Ovary (tissue), 9 donors: ENCODE data around the gene FOSL1. TPM values are rescaled to one million over a fixed set of nuclear protein-coding genes. Genes with fewer than 3 reads are reported as not detected.
A peak's percentile ranks its signal among the peaks of the same experiment; 100 is the strongest.

Experiments
- DNase-seq, 5 donors: peaks; one replicate each; pipeline ENCODE4 v3.0.0-alpha.2; 2019 to 2020
- H3K27ac ChIP-seq, 2 donors: fragments of 200-600 bp; one replicate each; pipeline versions ENCODE4 v1.5.1 to v1.8.0; 2019 to 2022
- H3K27me3 ChIP-seq: fragments of 200-600 bp; one replicate; pipeline ENCODE4 v1.8.0; 2022
- H3K36me3 ChIP-seq: fragments of 200-600 bp; sonication (generic); one replicate; pipeline ENCODE4 v1.5.1; 2019
- H3K4me1 ChIP-seq: one replicate; pipeline ENCODE4 v1.8.1; 2013; ENCODE audit warnings: mild to moderate bottlenecking, moderate library complexity; ENCODE audit not compliant: insufficient read depth
- H3K4me3 ChIP-seq: fragments of 200-600 bp; sonication (generic); one replicate; pipeline ENCODE4 v1.5.1; 2017
- H3K9me3 ChIP-seq, 2 donors: fragments of 200-600 bp in 1 of 2; sonication (generic) in 1 of 2; one replicate each; pipeline versions ENCODE4 v1.5.1 to v1.8.1; 2013 to 2019; ENCODE audit warnings: mild to moderate bottlenecking in 1 of 2, moderate library complexity in 1 of 2
- CTCF ChIP-seq, 3 donors: fragments of 450-650 bp in 2 of 3; fragments of 200-600 bp in 1 of 3; IDR thresholded peaks; one replicate each; pipeline versions ENCODE4 v1.5.1 to v1.8.0; 2016 to 2022; ENCODE audit warnings: antibody characterized with exemption in 3 of 3, mild to moderate bottlenecking in 1 of 3
- EP300 ChIP-seq: sonication (generic); formaldehyde crosslinking; IDR thresholded peaks from one replicate; pipeline ENCODE4 v1.6.1; 2017; ENCODE audit warnings: antibody characterized with exemption
- POLR2A ChIP-seq: fragments of 450-650 bp; IDR thresholded peaks from one replicate; pipeline ENCODE4 v1.6.1; 2017; ENCODE audit warnings: antibody characterized with exemption, mild to moderate bottlenecking, moderate library complexity
- WGBS, 3 donors: extraction: QIAGEN DNeasy Blood & Tissue Kit in 1 of 3; methylation state at CpG; one replicate each; pipeline versions ENCODE4 v1.1.5 to v1.1.7; 2013 to 2017; 5-methylcytosine and 5-hydroxymethylcytosine counted together
- intact Hi-C, 4 donors: fragments of 100-400 bp; cut with DNase I; formaldehyde crosslinking; loops; one replicate each; pipeline versions ENCODE4 v1.11.0 to v1.15.1; 2022 to 2023
- polyA plus RNA-seq, 2 donors: library from polyadenylated mRNA; stranded (reverse); fragments of 200-250 nt in 1 of 2; fragments of 350-450 nt in 1 of 2; fragmentation: Illumina TruSeq in 1 of 2; extraction: RNeasy Lipid Tissue Mini Kit (QIAGEN cat#74804) in 1 of 2; gene quantifications; one replicate each; pipeline ENCODE4 v1.2.3, GENCODE V29; 2013 to 2014
- total RNA-seq, 7 donors: library from RNA; depleted of rRNA in 2 of 7; stranded (reverse); fragments of >200 nt in 2 of 7; fragmentation: NEBNext Ultra II Directional in 3 of 7; extraction: Animal tissue kit (Norgen Biotek cat#: 25700) in 3 of 7; gene quantifications; one replicate each; pipeline versions ENCODE4 v1.1.0 to v1.2.4, GENCODE V29; 2016 to 2023
- donor health status: DM: no; HTN: no; CAD: no; lungs with moderate emphysema.
- donor health status: DM: no; HTN: no; CAD: no.
- donor health status: Bipolar disorder and iron deficiency.
- donor health status: DM: yes; HTN: yes; CAD: no.
- donor health status: DM: no; HTN: no; CAD: no.
- donor health status: DM: yes; HTN: yes; CAD: no.

The FOSL1 gene
- total and polyA plus RNA-seq, 9 donors = 0.61 to 9.4 (median 1.0) TPM

GRCh38 chr11:65882120-65883057 lies 17.8 kb downstream of the FOSL1 start:
- 85 to 89% (median 86%) methylated on average over 30 of the region's 30 CpGs for WGBS, 3 donors
- Histone ChIP-seq H3K9me3 (no peaks in the 10 kb centered on the region), H3K27ac (no peak overlapping the region), H3K4me3 (no peak overlapping the region), H3K4me1 (no peaks in the 10 kb centered on the region), H3K36me3 (no peaks in the 10 kb centered on the region), H3K27me3 (no peaks in the 10 kb centered on the region)
- no peak for TF ChIP-seq POLR2A
- no peak for TF ChIP-seq CTCF (IDR thresholded peaks at IDR 0.05)
- TF ChIP-seq EP300 = no peak
- peak in 3 of 5 donors; percentile 19 to 25 (median 20) for DNase-seq
- intact Hi-C loops = loop anchor here (5.0 to 10.0 kb wide), 4 partner anchors 82 to 1232 kb away; partner anchors contain the start of genes KDM2A (in 1 of the 4) and SART1 (in 1 of the 4)

- WGBS, 3 donors = 63 to 79% (median 64%) methylated on average over 7 of the region's 7 CpGs
- H3K36me3 ChIP-seq = no peaks in the 10 kb centered on the region
- H3K9me3 ChIP-seq = no peaks in the 10 kb centered on the region
- TF ChIP-seq EP300 (no peak), POLR2A (no peak), CTCF (IDR thresholded peaks at IDR 0.05) (no peak)
- H3K27ac ChIP-seq = no peak overlapping the region
- intact Hi-C loops = loop anchor here (5.0 to 10.0 kb wide), 4 partner anchors 84 to 1234 kb away; partner anchors contain the start of genes KDM2A (in 1 of the 4) and SART1 (in 1 of the 4)
- no peaks in the 10 kb centered on the region for H3K4me1 ChIP-seq
- no peak overlapping the region for H3K4me3 ChIP-seq
- peak in 1 of 5 donors; percentile 16 for DNase-seq
- H3K27me3 ChIP-seq = no peaks in the 10 kb centered on the region
Measured at GRCh38 chr11:65880844-65881421, 19.3 kb downstream of the FOSL1 start.

DNA sequence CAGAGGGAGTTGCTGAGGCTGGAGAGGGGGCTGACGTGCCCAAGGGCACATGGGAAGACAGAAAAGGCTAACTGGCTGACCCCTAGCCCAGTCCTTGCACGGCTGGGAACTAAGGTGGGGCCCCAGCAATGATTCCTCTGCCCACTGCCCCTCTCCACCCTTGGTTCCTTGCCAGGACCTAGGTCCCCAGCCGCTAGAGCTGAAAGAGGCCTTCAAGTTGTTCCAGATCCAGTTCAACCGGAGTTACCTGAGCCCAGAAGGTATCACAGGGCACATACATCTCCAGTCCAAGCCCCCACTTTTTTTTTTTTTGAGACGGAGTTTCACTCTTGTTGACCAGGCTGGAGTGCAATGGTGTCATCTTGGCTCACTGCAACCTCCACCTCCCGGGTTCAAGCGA lies 20.2 kb downstream of the FOSL1 start:
- no peak for TF ChIP-seq POLR2A
- Histone ChIP-seq H3K36me3 (no peaks in the 10 kb centered on the region), H3K4me3 (no peak overlapping the region), H3K27ac (no peak overlapping the region), H3K27me3 (no peaks in the 10 kb centered on the region), H3K9me3 (no peaks in the 10 kb centered on the region), H3K4me1 (no peaks in the 10 kb centered on the region)
- intact Hi-C loops = loop anchor here (5.0 to 10.0 kb wide), 4 partner anchors 85 to 1235 kb away; partner anchors contain the start of genes KDM2A (in 1 of the 4) and SART1 (in 1 of the 4)
- WGBS, 3 donors = 59 to 67% (median 61%) methylated on average over 7 of the region's 7 CpGs
- peak in 2 of 5 donors; percentile 16 to 24 for DNase-seq

GRCh38 chr11:65879617-65880016 lies 20.6 kb downstream of the FOSL1 start, which contains the start of gene CTSW:
Gene CTSW (plus strand): TSS chr11:65879837. CDS start chr11:65879855, 18 bp downstream.
- 52 to 68% (median 60%) methylated on average over 7 of the region's 7 CpGs for WGBS, 3 donors
- no peaks in the 10 kb centered on the region for H3K4me1 ChIP-seq
- peak in 1 of 5 donors; percentile 14 for DNase-seq
- H3K27me3 ChIP-seq = no peaks in the 10 kb centered on the region
- H3K27ac ChIP-seq = no peak within 1 kb of the TSS
- H3K9me3 ChIP-seq = no peaks in the 10 kb centered on the region
- H3K4me3 ChIP-seq = no peak within 1 kb of the TSS
- intact Hi-C loops = loop anchor here (5.0 to 10.0 kb wide), 4 partner anchors 85 to 1235 kb away; partner anchors contain the start of genes KDM2A (in 1 of the 4) and SART1 (in 1 of the 4)
- no peaks in the 10 kb centered on the region for H3K36me3 ChIP-seq
- TF ChIP-seq POLR2A (no peak), EP300 (no peak), CTCF (IDR thresholded peaks at IDR 0.05) (no peak)
